ENCODE results near the gene EIF3L. TPM values are rescaled to one million over a fixed set of nuclear protein-coding genes. Genes with fewer than 3 reads are reported as not detected.

The EIF3L gene
- total RNA-seq, 1 donor from 2014 or later = 452 TPM

DNA sequence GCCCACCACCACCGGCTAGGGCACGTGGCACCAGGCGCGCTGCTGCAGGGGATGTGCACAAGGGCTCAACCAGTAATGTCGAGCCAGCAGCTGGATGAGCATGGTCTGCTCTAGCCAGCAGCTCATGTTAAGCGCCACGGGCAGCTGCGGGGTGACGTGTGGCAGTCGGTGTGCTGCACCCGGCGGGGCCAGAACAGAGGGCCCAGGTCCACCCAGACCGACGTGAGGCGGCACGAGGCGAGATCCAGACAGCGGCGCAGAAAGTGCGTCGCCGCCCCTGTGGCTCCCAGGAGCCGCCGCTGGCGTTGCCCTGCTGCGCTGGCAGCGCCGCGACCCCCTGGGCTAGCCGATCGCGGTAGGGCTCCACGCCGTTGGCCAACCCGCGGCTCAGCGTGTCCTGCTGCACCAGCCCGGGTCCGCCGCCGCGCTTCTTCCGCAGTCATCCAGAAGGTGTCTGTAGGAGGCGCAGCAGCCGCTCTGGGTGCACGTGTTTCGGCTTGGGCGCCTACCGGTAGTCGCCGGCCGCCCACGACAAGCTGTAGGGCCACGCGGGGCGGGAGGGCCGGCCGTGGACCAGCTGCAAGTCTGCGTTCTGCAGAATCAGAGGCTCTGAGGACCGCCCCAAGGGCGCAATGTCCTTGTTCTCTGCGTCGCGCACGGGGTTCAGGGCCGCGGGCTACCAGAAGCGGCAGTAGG, 30.7 kb upstream of the EIF3L start:
- Mint-ChIP-seq H3K27ac (ENCODE audit: unreplicated experiment) (no peak overlapping the region), H3K9me3 (ENCODE audit: unreplicated experiment) (no peaks in the 10 kb centered on the region), H3K36me3 (ENCODE audit: unreplicated experiment) (peaks cover 3% of the 10 kb centered on the region), H3K27me3 (ENCODE audit: unreplicated experiment) (peaks cover 6% of the 10 kb centered on the region), H3K4me3 (ENCODE audit: unreplicated experiment) (no peak overlapping the region), H3K4me1 (ENCODE audit: unreplicated experiment) (peaks cover 9% of the 10 kb centered on the region)
- no peak for DNase-seq (ENCODE audit: extremely low spot score, unreplicated experiment)
- TF ChIP-seq, protein P1, sequence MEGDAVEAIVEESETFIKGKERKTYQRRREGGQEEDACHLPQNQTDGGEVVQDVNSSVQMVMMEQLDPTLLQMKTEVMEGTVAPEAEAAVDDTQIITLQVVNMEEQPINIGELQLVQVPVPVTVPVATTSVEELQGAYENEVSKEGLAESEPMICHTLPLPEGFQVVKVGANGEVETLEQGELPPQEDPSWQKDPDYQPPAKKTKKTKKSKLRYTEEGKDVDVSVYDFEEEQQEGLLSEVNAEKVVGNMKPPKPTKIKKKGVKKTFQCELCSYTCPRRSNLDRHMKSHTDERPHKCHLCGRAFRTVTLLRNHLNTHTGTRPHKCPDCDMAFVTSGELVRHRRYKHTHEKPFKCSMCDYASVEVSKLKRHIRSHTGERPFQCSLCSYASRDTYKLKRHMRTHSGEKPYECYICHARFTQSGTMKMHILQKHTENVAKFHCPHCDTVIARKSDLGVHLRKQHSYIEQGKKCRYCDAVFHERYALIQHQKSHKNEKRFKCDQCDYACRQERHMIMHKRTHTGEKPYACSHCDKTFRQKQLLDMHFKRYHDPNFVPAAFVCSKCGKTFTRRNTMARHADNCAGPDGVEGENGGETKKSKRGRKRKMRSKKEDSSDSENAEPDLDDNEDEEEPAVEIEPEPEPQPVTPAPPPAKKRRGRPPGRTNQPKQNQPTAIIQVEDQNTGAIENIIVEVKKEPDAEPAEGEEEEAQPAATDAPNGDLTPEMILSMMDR (IDR thresholded peaks at IDR 0.05) = peak; percentile 36

DNA sequence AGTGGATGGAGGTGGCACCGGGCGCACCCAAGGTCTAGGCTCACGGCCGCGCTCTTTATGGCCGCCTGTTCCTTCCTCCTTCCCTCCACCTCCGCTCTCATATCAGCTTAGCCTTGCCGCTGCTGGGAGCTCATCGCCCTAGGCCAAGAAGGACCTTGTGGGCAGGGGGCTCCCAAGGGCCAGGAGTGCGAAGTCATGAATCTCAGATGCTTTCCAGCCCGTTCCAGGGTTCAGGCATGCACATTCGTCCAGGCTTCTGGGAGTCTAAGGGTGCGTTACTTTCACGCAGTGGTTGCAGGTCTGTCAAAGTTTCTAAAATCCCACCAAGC, 30.1 kb upstream of the EIF3L start:
- TF ChIP-seq, protein P1 (IDR thresholded peaks at IDR 0.05) = no peak
- H3K4me3 Mint-ChIP-seq (ENCODE audit: unreplicated experiment) = no peak overlapping the region
- H3K27me3 Mint-ChIP-seq (ENCODE audit: unreplicated experiment) = peaks cover 6% of the 10 kb centered on the region
- H3K4me1 Mint-ChIP-seq (ENCODE audit: unreplicated experiment) = peaks cover 9% of the 10 kb centered on the region
- no peak for DNase-seq (ENCODE audit: extremely low spot score, unreplicated experiment)
- H3K36me3 Mint-ChIP-seq (ENCODE audit: unreplicated experiment) = peaks cover 3% of the 10 kb centered on the region
- no peaks in the 10 kb centered on the region for H3K9me3 Mint-ChIP-seq (ENCODE audit: unreplicated experiment)
- no peak overlapping the region for H3K27ac Mint-ChIP-seq (ENCODE audit: unreplicated experiment)

DNA sequence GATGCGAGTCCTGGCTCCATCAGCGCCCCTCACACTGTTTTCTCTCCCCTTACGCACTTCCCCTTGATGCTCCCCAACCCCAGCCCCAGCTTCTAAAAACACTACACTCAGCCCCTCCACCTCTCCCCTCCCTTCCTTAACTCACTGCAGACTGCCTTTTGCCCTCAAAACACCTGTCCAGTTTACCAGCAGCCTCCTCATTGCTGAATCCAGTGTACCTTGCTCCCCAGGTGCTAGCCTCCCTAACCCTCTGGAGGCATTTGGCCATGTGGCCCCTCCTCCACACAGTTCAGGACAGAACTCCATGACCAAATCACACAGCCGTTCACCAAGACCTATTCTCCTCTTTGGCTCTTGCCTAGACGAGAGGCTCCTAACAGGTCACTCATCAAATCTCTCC, 28.9 kb upstream of the EIF3L start:
- peaks cover 12% of the 10 kb centered on the region for H3K4me1 Mint-ChIP-seq (ENCODE audit: unreplicated experiment)
- H3K36me3 Mint-ChIP-seq (ENCODE audit: unreplicated experiment) = peaks cover 3% of the 10 kb centered on the region
- no peak for DNase-seq (ENCODE audit: extremely low spot score, unreplicated experiment)
- no peak overlapping the region for H3K27ac Mint-ChIP-seq (ENCODE audit: unreplicated experiment)
- no peaks in the 10 kb centered on the region for H3K9me3 Mint-ChIP-seq (ENCODE audit: unreplicated experiment)
- H3K27me3 Mint-ChIP-seq (ENCODE audit: unreplicated experiment) = peaks cover 6% of the 10 kb centered on the region
- no peak overlapping the region for H3K4me3 Mint-ChIP-seq (ENCODE audit: unreplicated experiment)
- TF ChIP-seq, protein P1 (IDR thresholded peaks at IDR 0.05) = no peak

DNA sequence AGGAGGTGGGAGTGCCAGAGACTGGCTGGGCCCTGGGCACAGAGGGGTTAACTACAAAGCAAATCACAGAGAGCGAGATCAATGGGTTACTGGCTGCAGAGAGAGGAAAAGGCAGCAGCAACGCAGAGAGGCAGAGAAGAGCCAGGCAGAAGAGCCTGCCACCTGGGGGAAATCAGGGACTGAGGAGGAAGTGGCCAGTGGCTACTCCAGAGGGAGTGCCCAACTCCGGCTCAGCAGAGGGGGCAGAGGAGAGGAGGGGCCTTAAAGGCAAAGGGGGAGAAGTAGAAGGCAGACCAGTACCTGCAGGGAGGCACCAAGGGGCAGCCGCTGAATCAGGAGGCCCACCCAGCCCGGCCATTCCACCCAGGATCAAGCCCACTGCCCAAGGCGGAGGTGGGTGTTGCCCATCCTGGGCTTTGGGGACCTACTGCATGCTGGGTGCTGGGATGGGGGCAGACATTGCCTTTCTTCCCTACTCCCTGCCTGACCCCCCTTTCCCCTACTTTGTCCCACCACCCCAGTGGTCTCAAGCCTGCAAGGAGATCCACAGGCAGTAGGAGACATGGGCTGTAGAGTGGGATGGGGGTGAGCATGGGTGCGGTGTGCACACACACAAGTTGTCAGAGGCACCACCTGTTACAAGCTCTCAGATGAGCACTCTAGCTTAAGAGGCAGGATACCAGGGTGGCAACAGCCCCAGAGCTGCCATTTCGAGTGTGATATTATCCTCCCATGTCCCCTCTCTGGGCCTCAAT, 27.0 kb upstream of the EIF3L start:
- peaks cover 6% of the 10 kb centered on the region for H3K27me3 Mint-ChIP-seq (ENCODE audit: unreplicated experiment)
- no peak overlapping the region for H3K27ac Mint-ChIP-seq (ENCODE audit: unreplicated experiment)
- H3K36me3 Mint-ChIP-seq (ENCODE audit: unreplicated experiment) = no peaks in the 10 kb centered on the region
- no peak overlapping the region for H3K4me3 Mint-ChIP-seq (ENCODE audit: unreplicated experiment)
- no peaks in the 10 kb centered on the region for H3K9me3 Mint-ChIP-seq (ENCODE audit: unreplicated experiment)
- peaks cover 12% of the 10 kb centered on the region for H3K4me1 Mint-ChIP-seq (ENCODE audit: unreplicated experiment)
- DNase-seq (ENCODE audit: extremely low spot score, unreplicated experiment) = no peak
- TF ChIP-seq, protein P1 (IDR thresholded peaks at IDR 0.05) = no peak

Data from osteocyte (in vitro differentiated cells).